GM04503 (cell line): ENCODE data around the gene TMSB10.
"Not testable (repeated sequence)": the region's sequence is repeated elsewhere in the genome, so short reads cannot be mapped to it uniquely, and the experiment has no call there.

ENCODE experiments used
- DNase-seq: peaks from one replicate; pipeline ENCODE4 v3.0.0-alpha.2; 2012; ENCODE audit warnings: low read depth

Gene TMSB10

DNA sequence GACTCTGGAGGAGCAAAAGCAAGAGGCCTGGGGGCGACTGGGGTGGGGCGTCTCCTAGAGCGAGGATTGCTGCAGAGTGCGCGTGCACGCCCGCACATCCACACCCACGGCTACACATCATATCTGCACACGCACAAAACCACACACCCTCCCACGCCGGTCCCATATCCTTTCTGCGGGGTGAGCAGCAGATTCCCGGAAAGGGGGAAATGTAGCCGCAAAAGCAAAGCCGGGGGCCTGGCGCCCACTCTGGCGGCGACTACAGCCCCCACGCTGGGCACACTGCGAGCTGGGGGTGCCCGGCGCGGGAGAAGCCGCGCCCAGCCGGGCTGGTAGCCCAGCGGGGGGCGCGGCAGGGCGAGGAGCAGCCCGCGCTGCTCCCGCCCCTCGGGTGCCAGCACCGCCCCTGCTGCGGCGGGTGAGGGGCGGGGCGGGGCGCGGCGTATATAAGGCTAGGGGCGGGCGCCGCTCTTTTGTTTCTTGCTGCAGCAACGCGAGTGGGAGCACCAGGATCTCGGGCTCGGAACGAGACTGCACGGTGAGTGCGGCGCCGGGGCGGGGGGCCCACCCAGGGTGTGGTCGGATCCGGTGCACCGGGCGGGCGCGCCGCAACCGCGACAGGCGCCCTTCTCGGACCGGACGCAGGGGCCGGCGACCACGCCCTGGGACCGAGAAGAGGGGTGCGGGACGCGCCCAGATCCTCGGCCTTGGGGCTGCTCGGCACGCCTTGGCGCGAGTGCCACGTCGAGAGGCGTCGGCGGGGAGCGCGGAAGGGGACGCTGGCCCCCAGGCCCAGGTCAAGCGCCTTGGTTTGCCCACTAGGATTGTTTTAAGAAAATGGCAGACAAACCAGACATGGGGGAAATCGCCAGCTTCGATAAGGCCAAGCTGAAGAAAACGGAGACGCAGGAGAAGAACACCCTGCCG, at the start of gene TMSB10:
TMSB10 (plus strand) TSS at position 476 of the 927 bp plus-strand sequence.
- DNase-seq, result no peak

DNA sequence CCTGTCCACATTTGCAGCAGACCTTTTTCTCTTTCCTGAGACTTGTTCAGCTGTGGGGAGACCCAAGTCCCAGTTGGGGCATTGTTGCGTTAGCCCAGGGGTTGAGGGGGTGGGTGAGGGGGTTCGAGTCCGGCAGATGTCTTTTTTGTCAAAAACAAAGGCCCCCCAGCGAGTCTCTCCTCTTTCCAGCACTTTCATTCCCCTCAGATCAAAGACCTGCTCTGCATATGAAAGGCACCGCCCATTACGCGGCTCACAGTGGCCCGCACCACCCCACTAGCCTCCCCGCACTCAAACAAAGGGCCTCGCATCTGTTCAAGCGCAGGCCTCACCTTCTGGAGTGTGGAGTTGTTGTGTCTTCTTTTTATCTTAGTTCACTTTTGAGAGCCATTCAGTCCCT, 49.7 kb upstream of the TMSB10 start:
- DNase-seq, result no peak

DNA sequence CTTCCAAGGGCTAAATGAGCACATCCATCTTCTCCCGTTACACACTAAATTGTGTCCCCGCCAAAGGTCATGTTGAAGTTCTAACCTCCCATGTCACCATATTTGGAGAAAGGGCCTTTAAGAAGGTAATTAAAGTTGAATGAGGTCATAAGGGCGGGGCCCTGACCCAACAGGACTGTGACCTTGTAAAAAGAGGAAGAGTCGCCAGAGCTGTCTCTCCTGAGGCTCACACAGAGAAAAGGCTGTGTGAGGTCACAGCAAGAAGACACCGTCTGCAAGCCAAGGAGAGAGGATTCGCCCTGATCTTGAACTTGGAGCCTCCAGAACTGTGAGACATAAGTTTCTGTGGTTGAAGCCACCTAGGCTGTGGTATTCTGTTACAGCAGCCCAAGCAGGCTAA, 48.7 kb upstream of the TMSB10 start:
- DNase-seq, result no peak

DNA sequence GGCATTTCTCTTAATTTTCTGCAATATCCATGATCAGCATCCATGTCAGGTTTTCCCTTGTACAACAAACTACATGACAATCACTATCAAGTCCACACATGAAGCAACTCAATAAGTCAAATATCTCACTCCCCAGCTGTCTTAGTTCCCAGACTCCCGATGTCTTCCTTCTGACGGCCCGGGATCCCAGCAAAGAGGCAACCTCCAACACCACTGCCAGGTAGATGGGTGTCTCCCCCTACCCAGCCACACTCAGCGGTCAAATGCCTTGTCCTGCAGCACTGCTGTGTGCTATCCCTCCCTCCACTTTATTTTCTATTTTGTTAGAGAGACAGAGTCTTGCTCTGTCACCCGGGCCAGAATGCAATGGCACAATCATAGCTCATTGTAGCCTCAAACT, 47.9 kb upstream of the TMSB10 start:
- DNase-seq, result no peak

DNA sequence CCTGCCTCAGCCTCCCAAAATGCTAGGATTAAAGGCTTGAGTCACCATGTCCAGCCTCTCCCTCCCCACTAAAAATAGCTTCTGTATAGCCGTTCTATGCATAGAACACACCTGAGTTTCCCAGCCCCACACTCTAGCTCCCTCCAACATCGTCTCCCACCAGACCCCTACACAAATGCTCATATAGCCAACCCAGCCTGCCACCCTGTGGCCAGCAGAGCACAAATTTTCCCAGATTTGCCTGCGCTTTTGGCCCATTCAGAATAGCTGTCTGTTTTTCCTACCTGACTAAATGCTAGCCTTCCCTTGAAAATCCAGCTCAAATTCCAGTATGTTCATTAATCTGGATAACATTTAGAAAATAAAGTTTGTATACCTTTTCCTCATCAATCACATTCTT, 47.3 kb upstream of the TMSB10 start:
- no peak for DNase-seq

DNA sequence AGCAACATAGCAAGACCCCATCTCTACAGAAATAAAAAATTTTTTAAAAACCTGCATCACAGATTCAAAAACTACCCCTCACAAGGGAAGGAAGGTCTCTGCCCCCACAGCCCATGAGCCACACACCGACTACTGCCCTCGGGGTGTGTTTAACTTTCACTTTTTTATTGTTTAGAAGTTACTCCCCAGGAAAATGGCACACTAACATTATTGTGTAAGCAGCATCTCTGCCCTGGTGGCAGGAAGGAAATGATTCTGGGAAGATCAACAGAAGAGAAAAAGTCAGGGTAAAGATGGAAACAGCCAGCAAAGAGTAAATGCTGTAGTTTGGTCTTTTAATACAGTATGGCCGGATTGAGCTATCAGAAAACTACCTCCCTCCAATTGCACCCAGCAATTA, 46.5 kb upstream of the TMSB10 start:
- no peak for DNase-seq

DNA sequence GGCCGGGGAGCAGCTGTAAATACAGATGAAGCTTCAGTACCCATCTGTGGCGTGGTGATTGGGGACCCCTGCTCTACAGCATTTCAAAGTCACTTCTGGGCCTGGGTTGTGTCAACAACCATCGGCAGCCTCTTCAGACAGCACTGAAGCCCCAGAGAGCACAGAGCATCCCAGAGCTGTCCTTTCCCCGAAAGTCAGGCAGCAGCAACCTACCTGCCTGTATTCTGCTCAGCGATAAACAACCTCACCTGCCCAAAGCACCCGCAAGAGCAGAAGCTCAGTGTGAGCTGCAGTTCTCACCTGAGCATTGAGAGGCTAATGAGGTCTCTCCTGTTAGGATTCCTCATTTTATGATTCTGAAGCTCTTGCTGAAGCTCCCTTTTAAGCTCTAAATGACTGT, 43.9 kb upstream of the TMSB10 start:
- no peak for DNase-seq

DNA sequence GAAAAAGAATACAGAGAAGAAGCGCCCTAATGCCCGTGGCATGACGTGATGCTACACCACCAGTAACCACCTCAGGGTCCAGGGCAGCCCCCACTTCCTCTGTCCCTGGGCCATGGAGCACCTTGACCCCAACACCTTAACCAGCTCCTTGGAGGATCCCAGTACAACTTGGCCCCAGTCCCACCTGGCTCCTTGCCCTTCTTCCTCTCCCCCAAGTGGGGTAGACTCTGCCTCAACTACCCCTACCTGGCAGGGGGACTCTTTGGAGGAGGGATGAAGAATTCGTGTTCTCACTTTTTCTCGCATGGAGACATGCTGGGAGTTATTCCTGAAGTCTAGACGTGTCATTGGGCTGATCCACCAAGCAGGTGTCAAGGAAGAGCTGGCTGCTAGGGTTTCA, 43.5 kb upstream of the TMSB10 start:
- no peak for DNase-seq

DNA sequence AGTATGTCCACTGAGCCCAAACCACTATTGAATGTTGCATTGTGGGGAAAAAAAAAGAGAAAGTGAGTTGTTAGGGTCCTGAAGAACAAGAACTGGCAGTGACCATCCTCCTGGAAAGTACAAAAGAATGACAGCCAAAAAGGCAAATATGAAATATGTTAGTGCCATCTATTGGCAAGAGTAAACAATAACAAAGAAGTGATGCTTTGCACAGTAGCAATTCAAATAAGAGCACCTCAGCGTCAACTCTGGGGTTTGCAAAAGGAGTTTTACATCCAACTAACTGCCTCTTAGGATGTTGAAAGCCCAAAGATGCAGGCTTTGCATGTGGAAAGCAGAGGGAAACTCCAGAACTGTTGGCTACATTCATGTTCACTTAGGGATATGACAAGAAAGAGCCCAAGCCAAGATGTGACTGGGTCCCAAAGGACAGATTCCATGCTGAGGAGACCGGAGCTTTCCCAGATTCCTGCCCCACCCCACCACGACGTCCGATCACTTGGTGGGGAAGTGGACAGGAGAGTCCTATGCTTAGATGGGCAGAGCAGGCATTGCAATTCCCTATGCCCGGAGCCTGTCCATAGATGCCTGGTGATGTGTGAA, 40.2 kb upstream of the TMSB10 start:
- no peak for DNase-seq

DNA sequence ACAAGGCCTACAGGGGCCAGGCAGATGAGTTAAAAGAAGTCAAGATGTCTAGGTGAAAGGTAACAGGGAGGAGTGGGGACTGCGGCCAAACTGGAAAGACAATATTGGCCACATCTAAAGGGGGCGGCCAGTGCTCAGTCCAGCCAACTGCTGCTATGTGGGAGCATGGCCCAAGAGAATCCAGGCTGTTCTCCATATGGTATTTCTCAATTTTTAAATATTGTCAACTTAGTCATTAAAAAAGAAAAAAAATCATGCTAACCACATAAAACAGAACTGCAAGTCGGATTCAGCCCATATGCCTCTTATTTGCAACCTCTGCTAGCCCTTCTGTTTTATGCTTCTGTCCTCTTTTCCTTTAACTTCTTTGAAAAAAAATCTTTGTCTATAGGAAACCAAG, 39.3 kb upstream of the TMSB10 start:
- DNase-seq, result no peak

DNA sequence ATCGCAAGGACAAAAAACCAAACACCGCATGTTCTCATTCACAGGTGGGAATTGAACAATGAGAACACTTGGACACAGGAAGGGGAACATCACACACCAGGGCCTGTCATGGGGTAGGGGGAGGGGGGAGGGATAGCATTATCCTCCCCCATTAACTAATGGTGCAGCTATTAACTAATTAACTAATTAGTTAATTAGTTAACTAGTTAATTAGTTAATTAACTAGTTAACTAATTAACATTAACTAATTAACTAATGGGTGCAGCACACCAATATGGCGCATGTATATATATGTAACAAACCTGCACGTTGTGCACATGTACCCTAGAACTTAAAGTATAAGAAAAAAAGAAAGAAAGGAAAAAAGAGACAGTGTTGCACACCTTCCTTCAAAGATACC, 37.1 kb upstream of the TMSB10 start:
- not testable (repeated sequence) for DNase-seq

DNA sequence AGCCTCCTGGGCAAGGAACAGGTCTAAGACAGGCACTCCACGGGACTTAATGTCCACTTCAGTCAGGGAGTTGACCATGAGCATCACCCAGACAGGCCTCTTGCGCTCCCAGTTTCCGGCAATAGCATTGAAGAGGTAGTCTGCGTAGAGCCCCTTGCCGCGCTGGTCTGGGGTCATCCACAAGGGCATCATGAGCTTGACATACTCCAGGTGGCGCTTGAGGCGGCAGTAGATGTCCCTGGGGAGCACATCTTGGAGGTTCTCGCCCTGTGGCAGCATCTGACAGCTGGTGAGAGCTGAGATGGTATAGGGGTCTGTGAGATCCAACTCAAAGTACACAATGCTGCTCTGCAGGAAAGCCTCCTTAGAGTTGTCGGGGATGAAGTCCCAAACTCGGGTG, 35.1 kb upstream of the TMSB10 start:
- DNase-seq, result no peak

DNA sequence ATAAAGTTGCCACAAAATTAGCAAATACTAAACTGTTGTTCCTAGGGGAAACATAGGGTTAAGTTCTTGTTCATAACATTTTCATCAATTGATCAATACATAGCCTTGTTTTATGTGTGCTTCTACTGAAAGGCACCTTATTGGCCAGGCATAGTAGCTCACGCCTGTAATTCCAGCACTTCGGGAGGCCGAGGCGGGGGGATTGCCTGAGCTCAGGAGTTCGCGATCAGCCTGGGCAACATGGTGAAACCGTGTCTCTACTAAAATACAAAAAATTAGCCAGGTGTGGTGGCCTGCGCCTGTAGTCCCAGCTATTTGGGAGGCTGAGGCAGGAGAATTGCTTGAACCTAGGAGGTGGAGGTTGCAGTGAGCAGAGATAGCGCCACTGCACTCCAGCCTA, 32.8 kb upstream of the TMSB10 start:
- not testable (repeated sequence) for DNase-seq

DNA sequence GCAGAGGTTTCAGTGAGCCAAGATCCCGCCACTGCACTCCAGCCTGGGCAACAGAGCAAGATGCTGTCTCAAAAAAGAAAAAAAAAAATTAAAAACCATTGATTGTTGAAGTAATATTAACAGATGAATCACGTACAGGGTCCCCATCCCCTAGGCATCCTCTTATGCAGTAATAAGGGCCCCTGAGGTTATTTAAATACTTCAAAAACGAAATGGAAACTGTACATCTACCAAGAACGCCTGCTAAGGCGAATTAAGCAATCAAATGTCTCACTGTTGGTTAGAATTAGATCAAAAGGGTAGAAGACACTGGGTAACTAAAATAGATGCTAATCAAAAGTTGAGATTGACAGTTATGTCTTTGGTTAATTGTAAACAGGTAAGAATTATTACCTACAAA, 32.1 kb upstream of the TMSB10 start:
- DNase-seq, result no peak

DNA sequence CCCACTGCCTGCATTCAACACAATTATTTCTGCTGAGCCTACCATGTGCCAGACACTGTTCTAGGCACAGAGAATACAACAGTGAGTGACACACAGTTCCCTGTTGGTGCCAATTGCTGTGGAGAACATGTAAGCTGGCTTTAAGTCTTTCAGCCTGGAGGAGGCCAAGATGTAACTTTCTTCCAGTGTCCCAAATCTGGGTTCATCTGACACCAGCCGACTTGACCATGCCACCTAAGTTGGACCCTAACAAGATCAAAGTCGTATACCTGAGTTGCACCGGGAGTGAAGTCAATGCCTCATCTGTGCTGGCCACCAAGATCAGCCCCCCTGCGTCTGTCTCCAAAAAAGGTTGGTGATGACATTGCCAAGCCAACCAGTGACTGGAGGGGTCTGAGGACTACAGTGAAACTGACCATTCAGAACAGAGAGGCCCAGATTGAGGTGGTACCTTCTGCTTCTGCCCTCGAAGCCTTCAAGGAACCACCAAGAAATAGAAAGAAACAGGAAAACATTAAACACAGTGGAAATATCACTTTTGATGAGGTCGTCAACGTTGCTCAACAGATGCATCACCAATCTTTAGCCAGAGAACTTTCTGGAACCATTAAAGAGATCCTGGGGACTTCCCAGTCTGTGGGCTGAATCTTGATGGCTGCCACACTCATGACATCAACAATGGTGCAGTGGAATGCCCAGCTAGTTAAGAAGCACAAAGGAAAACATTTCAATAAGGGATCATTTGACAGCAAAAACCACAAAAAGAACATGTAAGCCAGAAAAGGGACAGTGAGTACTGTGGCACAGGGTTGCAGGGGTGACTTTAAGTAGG, 30.9 kb upstream of the TMSB10 start:
- DNase-seq, result no peak

DNA sequence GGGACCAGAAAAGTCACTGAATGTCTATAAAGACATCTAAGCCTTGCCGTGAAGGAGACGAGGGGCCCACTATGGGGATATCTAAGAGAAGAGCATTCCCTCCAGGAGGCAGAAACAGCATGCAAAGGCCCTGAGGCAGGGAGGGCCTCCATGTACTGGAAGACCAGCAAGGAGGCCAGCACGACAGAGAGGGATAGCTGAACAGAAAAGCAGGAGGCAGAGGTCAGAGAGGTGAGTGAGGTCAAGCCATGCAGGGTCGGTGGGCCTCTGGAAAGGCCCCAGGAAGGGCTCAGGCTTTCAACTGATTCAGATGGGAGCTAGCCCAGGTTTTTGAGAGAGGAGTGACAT, 30.3 kb upstream of the TMSB10 start:
- DNase-seq, result no peak

DNA sequence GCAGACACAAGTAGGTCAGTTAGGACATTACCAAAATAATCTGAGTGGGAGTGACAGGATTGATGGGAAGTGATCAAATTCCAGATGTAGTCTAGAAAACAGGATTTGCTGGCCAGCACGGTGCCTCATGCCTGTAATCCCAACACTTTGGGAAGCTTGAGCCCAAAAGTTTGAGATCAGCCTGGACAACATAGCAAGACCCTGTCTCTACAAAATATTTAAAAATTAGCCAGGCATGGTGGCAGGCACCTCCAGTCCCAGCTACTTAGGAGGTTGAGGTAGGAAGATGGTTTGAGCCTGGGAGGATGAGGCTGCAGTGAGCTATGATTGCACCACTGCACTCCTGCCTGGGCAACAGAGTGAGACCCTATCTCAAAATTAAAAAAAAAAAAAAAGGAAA, 29.8 kb upstream of the TMSB10 start:
- not testable (repeated sequence) for DNase-seq

DNA sequence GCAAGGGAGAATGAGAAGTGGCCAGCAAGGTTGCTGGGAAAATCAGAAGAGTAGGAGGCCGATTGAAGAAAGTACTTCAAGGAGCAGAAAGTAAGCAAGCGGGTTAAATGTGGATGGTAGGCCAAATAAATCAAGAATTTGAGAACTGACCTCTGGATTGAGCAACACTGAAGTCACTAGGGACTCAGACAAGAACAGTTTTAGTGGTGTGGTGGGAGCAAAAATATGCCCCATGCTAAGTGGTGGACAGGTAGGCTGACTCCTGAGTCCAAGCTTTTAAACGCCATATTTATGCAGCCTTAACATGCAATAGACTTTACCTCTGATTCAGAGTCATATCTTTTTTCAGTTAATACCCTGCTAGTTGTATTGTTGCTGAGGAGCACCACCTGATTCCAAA, 29.1 kb upstream of the TMSB10 start:
- DNase-seq, result no peak

DNA sequence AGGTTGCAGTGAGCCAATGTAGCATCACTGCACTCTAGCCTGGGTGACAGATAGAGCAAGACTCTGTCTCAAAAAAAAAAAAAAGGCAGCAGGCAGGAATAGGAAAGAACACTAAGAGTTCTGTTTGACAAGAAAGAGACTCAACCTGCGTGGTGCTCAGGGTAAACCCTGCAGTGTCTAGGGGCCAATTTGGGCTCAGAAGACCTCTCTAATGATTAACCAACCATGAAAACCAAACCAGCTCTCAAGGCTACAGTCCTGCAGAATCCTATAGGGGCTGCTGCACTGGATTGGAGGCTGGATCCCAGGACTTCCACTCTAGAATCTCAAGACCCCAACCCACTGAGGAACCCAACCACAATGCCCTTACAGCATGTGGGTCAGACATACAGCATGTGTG, 27.0 kb upstream of the TMSB10 start:
- DNase-seq, result no peak

DNA sequence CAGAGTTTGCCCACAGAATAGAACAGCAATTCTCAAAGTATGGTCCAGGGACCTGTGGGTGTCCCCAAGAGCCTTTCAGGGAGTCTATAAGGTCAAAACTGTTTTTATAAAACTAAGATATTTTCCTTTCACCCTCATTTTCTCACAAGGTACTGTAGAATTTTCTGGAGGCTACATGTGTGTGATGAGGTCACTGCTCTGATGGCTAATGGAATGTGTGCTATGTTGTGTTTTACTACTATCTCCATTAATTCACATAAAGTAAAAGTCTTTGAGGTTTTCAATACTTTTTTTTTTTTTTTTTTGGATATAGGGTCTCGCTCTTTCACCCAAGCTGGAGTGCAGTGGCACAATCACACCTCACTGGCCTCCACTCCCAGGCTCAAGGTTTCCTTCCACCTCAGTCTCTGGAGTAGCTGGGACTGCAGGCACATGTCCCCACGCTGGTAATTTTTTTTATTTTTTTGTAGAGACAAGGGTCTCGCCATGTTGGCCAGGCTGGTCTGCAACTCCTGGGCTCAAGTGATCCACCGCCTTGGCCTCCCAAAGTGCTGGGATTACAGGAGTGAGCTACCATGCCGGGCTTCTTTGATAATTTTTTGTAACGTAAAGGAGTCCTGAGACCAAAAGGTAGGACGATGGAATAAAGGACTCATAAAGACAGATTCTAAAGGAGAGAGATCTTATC, 26.4 kb upstream of the TMSB10 start:
- DNase-seq, result no peak

DNA sequence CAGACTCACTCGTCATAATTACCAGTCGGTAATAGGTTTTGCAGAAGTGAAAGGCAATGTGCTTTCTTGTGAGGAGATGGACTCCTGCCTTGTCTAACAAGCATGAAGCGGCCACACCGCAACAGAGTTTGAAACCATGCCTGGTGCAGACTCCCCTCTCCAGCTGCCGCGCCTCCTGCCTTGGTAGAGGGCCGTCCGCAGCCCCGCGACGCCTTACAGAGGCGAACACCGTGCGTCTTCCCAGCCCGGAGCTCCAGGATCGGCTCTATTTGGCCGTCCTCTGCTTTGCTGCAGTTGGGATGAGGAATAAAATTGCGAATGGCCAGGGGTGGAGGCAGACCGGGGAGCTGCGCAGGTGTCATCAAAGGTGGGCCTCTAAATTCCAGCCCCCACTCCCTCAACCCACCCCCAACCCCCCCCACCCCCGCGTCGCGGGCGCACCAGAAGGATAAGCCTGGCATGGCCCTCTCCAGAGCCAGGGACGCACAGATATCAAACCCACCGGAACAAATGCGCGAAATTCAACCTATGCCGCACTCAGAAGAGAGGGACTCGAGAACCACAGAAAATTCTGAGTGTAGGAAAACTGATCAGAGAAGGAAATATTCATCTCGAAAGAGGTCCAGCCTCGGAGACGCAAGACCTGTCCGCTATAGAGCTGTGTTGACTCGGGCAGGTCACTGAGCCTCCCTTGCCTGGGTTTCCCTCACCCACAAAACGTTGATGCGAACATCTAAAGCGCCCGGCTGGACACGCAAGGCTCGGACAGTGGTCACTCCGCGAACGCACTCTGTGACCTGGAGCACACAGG, 25.7 kb upstream of the TMSB10 start:
- DNase-seq, result no peak

DNA sequence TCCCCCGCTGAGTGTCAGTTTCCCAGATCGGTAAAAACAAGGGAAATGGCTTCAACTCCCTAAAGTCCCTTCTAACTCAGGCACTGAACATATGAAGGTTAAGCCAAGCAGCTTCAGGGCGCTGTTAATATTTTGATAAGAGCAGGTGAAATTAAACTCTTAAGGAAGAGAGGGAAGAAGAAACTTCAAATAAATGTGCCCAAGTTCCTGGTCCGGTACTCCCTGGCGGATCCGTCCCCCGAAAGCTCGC, 25.1 kb upstream of the TMSB10 start:
- no peak for DNase-seq
